SK-N-MC (cell line): ENCODE measurements around the gene FZD2.
A peak's percentile ranks its signal among the peaks of the same experiment; 100 is the strongest.

Experiments
- EZH2 ChIP-seq: fragments of 200-600 bp; sonication (generic); IDR thresholded peaks from one replicate; pipeline ENCODE4 v1.6.1; 2017; ENCODE audit warnings: antibody characterized with exemption
- POLR2AphosphoS5 ChIP-seq: IDR thresholded peaks from 2 replicates; pipeline ENCODE4 v1.6.1; 2012; ENCODE audit warnings: mild to moderate bottlenecking, low read depth, low read length, borderline replicate concordance

GRCh38 chr17:44556166-44556831 is 985 bp upstream of the FZD2 start:
- TF ChIP-seq POLR2AphosphoS5 (0 out of 2 replicates have a peak, but pooled peaks have one; percentile 56), EZH2 (no peak)
